Mucosa of gallbladder (tissue), 1 donor: ENCODE results near the gene PTPN7. TPM values are rescaled to one million over a fixed set of nuclear protein-coding genes. Genes with fewer than 3 reads are reported as not detected.
"Not testable (repeated sequence)": the region's sequence is repeated elsewhere in the genome, so short reads cannot be mapped to it uniquely, and the experiment has no call there.

Experiments used
- DNase-seq: peaks from one replicate; pipeline ENCODE4 v3.0.0-alpha.2; 2020; ENCODE audit warnings: low spot score
- total RNA-seq: library from RNA; stranded (reverse); gene quantifications from one replicate; pipeline ENCODE4 v1.2.1, GENCODE V29; 2021
- donor health status: DM: no; HTN: no; CAD: no.

PTPN7 gene
- total RNA-seq, 1 donor from 2014 or later: 9.3 TPM

- DNase-seq: no peak
Measured at GRCh38 chr1:202189918-202190715, 29.7 kb upstream of the PTPN7 start.

GRCh38 chr1:202189001-202189790 lies 28.8 kb upstream of the PTPN7 start:
- DNase-seq: peak; percentile 71

- DNase-seq: no peak
Measured at GRCh38 chr1:202187697-202188407, 27.4 kb upstream of the PTPN7 start.

GRCh38 chr1:202187041-202187671 lies 26.8 kb upstream of the PTPN7 start:
- peak; percentile 74 for DNase-seq

- DNase-seq: no peak
Measured at GRCh38 chr1:202186327-202186726, 25.9 kb upstream of the PTPN7 start.

GRCh38 chr1:202184750-202185460 lies 24.5 kb upstream of the PTPN7 start:
- DNase-seq: peak; percentile 80

- no peak for DNase-seq
Measured at GRCh38 chr1:202182040-202182877, 21.9 kb upstream of the PTPN7 start.

GRCh38 chr1:202181586-202181985 lies 21.2 kb upstream of the PTPN7 start:
- no peak for DNase-seq

GRCh38 chr1:202180751-202181139 lies 20.3 kb upstream of the PTPN7 start:
- not testable (repeated sequence) for DNase-seq

- no peak for DNase-seq
Measured at GRCh38 chr1:202179828-202180750, 19.7 kb upstream of the PTPN7 start.

GRCh38 chr1:202176949-202177927 lies 16.8 kb upstream of the PTPN7 start:
- no peak for DNase-seq

- no peak for DNase-seq
Measured at GRCh38 chr1:202173993-202174392, 13.6 kb upstream of the PTPN7 start.

- no peak for DNase-seq
Measured at GRCh38 chr1:202172015-202172355, 11.6 kb upstream of the PTPN7 start.

GRCh38 chr1:202171292-202172014 lies 11.1 kb upstream of the PTPN7 start:
- DNase-seq: no peak

- DNase-seq: no peak
Measured at GRCh38 chr1:202170726-202171125, 10.3 kb upstream of the PTPN7 start.

GRCh38 chr1:202168861-202169260 lies 8.5 kb upstream of the PTPN7 start:
- no peak for DNase-seq

- no peak for DNase-seq
Measured at GRCh38 chr1:202167708-202168415, 7.5 kb upstream of the PTPN7 start.
